ENCODE results near the gene CLEC7A.

DNA sequence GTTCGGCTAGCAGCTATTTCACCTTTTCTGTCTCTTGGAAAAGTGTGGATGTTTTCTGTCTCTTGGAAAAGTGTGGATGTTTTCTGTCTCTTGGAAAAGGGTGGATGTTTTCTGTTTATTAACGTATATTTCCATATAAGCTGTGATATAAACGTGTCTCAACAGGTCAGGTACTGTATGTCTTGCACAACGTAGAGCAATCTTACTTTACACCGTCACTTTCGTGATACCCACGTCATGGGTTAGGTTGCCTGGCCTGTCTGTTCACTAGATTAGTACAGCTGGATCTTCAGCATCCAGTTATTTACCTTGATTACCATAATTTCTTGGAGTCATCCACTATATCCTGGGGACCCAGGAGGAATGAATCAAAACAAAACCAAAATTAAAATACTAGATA is 14.1 kb downstream of the CLEC7A start:
- TF ChIP-seq, protein P1, sequence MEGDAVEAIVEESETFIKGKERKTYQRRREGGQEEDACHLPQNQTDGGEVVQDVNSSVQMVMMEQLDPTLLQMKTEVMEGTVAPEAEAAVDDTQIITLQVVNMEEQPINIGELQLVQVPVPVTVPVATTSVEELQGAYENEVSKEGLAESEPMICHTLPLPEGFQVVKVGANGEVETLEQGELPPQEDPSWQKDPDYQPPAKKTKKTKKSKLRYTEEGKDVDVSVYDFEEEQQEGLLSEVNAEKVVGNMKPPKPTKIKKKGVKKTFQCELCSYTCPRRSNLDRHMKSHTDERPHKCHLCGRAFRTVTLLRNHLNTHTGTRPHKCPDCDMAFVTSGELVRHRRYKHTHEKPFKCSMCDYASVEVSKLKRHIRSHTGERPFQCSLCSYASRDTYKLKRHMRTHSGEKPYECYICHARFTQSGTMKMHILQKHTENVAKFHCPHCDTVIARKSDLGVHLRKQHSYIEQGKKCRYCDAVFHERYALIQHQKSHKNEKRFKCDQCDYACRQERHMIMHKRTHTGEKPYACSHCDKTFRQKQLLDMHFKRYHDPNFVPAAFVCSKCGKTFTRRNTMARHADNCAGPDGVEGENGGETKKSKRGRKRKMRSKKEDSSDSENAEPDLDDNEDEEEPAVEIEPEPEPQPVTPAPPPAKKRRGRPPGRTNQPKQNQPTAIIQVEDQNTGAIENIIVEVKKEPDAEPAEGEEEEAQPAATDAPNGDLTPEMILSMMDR (IDR thresholded peaks at IDR 0.05; ENCODE audit: insufficient read depth, low read length) = no peak
- TF ChIP-seq POLR2AphosphoS5 (IDR thresholded peaks at IDR 0.05; ENCODE audit: low read depth) = no peak
